ENCODE results near the gene DDI2.

DNA sequence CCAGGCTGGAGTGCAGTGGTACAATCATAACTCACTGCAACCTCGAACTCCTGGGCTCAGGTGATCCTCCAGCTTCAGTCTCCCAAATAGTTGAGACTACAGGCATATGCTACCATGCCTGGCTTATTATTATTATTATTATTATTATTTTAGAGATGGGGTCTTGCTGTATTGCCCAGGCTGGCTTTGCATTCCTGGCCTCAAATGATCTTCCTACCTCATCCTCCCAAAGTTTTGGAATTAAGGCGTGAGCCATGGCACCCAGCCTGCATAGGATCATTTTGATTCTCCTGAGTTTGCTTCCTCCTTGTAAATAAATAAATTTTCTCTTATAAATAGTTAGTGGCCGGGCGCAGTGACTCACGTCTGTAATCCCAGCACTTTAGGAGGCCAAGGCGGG, 6.2 kb downstream of the DDI2 start:
- TF ChIP-seq POLR2AphosphoS5 (IDR thresholded peaks at IDR 0.05; ENCODE audit: borderline replicate concordance, low read depth, low read length) (no peak), EZH2 (IDR thresholded peaks at IDR 0.05) (no peak), FOXP2 (optimal IDR thresholded peaks at IDR 0.05; ENCODE audit: control extremely low read depth, extremely low read length, insufficient read depth) (no peak)

Data from SK-N-MC (cell line).